ENCODE data around the gene CDC42.

The CDC42 gene

GRCh38 chr1:22132517-22133235 lies 80.2 kb downstream of the CDC42 start:
- no peak for DNase-seq
- Histone ChIP-seq H3K79me1 (ENCODE audit: low read length) (peaks cover 11% of the 10 kb centered on the region), H3K4me2 (ENCODE audit: low read length) (no peak overlapping the region), H4K91ac (ENCODE audit: low read depth, low read length) (no peak overlapping the region), H3K23ac (ENCODE audit: low read length) (no peak overlapping the region), H4K8ac (ENCODE audit: low read depth, low read length) (no peak overlapping the region), H2AK5ac (ENCODE audit: low read length) (no peak overlapping the region), H3K9ac (ENCODE audit: low read length) (no peak overlapping the region), H4K12ac (ENCODE audit: low read depth, low read length) (no peak overlapping the region), H2BK120ac (ENCODE audit: insufficient read depth, low read length, poor library complexity) (no peak overlapping the region), H3K4ac (ENCODE audit: low read depth, low read length) (no peak overlapping the region), H3K9me3 (ENCODE audit: insufficient read depth, low read depth, low read length) (peaks cover 3% of the 10 kb centered on the region), H3K79me2 (ENCODE audit: control insufficient read depth, insufficient read depth, low read length, poor library complexity) (peaks cover 2% of the 10 kb centered on the region), H3K36me3 (ENCODE audit: control insufficient read depth in 1 of 2, insufficient read depth in 2 of 2, low read length in 2 of 2) (peaks cover 6 to 10% of the 10 kb centered on the region in 2 experiments), H2AFZ (ENCODE audit: insufficient read depth, low read length, poor library complexity) (no peak overlapping the region), H3K18ac (ENCODE audit: low read length) (no peak overlapping the region), H3K4me3 (ENCODE audit: low read depth, low read length) (no peak overlapping the region), H3K14ac (ENCODE audit: low read length) (no peak overlapping the region), H3K4me1 (ENCODE audit: control insufficient read depth in 1 of 2, insufficient read depth in 2 of 2, low read length in 2 of 2) (peaks cover 22 to 24% of the 10 kb centered on the region in 2 experiments), H3K27ac (ENCODE audit: low read depth, low read length) (no peak overlapping the region), H2BK5ac (ENCODE audit: low read depth, low read length, poor library complexity) (no peak overlapping the region), H3K27me3 (ENCODE audit: insufficient read depth, low read length) (no peaks in the 10 kb centered on the region), H2BK12ac (ENCODE audit: low read length) (no peak overlapping the region)
- no CpG with 5 or more reads among the region's 15 CpGs for WGBS (ENCODE audit: extremely low coverage, insufficient coverage, insufficient read length)

- Histone ChIP-seq H3K14ac (ENCODE audit: low read length) (peak overlapping the region; percentile 15), H3K4me3 (ENCODE audit: low read depth, low read length) (no peak overlapping the region), H3K18ac (ENCODE audit: low read length) (peak overlapping the region; percentile 16), H3K79me2 (ENCODE audit: control insufficient read depth, insufficient read depth, low read length, poor library complexity) (peaks cover 2% of the 10 kb centered on the region), H2BK12ac (ENCODE audit: low read length) (no peak overlapping the region), H3K9me3 (ENCODE audit: insufficient read depth, low read depth, low read length) (peaks cover 3% of the 10 kb centered on the region), H3K36me3 (ENCODE audit: control insufficient read depth in 1 of 2, insufficient read depth in 2 of 2, low read length in 2 of 2) (peaks cover 6 to 8% of the 10 kb centered on the region in 2 experiments), H4K8ac (ENCODE audit: low read depth, low read length) (no peak overlapping the region), H2AFZ (ENCODE audit: insufficient read depth, low read length, poor library complexity) (no peak overlapping the region), H2AK5ac (ENCODE audit: low read length) (no peak overlapping the region), H3K27me3 (ENCODE audit: insufficient read depth, low read length) (no peaks in the 10 kb centered on the region), H3K79me1 (ENCODE audit: low read length) (peaks cover 12% of the 10 kb centered on the region), H3K4me2 (ENCODE audit: low read length) (no peak overlapping the region), H3K4ac (ENCODE audit: low read depth, low read length) (no peak overlapping the region), H3K23ac (ENCODE audit: low read length) (no peak overlapping the region), H3K27ac (ENCODE audit: low read depth, low read length) (no peak overlapping the region), H4K91ac (ENCODE audit: low read depth, low read length) (no peak overlapping the region), H2BK5ac (ENCODE audit: low read depth, low read length, poor library complexity) (no peak overlapping the region), H3K4me1 (ENCODE audit: control insufficient read depth in 1 of 2, insufficient read depth in 2 of 2, low read length in 2 of 2) (peaks cover 29 to 30% of the 10 kb centered on the region in 2 experiments), H2BK120ac (ENCODE audit: insufficient read depth, low read length, poor library complexity) (no peak overlapping the region), H4K12ac (ENCODE audit: low read depth, low read length) (no peak overlapping the region), H3K9ac (ENCODE audit: low read length) (no peak overlapping the region)
- WGBS (ENCODE audit: extremely low coverage, insufficient coverage, insufficient read length): no CpG with 5 or more reads among the region's 16 CpGs
- DNase-seq: no peak
These were observed 80.9 kb downstream of the CDC42 start for GRCh38 chr1:22133247-22133930.

DNA sequence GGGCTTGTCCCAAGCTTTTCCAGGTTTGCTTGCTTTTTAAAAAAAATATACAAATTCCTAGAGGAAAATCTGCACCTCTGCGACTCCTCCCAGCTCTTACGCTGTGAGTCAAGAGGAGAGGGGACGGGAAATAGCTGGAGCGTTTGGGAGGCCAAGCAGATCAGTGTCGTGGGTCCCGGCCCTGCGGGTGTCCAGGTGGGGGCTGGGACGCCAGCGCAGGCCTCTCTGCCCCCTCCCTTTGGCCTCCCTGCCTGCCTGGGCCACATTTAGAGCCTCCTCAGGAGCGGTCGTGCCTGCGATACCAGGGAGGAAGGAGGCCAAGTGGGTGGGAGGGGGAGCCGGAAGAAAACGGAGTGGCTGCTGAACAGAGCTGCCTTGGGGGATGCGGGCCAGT lies 81.4 kb downstream of the CDC42 start:
- no peak overlapping the region for H3K4ac ChIP-seq (ENCODE audit: low read depth, low read length)
- H3K9ac ChIP-seq (ENCODE audit: low read length): no peak overlapping the region
- peak overlapping the region; percentile 55 for H2AK5ac ChIP-seq (ENCODE audit: low read length)
- H3K4me3 ChIP-seq (ENCODE audit: low read depth, low read length): no peak overlapping the region
- peak overlapping the region; percentile 56 for H3K18ac ChIP-seq (ENCODE audit: low read length)
- peaks cover 6 to 8% of the 10 kb centered on the region in 2 experiments for H3K36me3 ChIP-seq (ENCODE audit: control insufficient read depth in 1 of 2, insufficient read depth in 2 of 2, low read length in 2 of 2)
- peaks cover 12% of the 10 kb centered on the region for H3K79me1 ChIP-seq (ENCODE audit: low read length)
- H4K91ac ChIP-seq (ENCODE audit: low read depth, low read length): no peak overlapping the region
- H3K14ac ChIP-seq (ENCODE audit: low read length): no peak overlapping the region
- H3K23ac ChIP-seq (ENCODE audit: low read length): no peak overlapping the region
- H3K79me2 ChIP-seq (ENCODE audit: control insufficient read depth, insufficient read depth, low read length, poor library complexity): peaks cover 2% of the 10 kb centered on the region
- no peak overlapping the region for H4K8ac ChIP-seq (ENCODE audit: low read depth, low read length)
- no peak overlapping the region for H4K12ac ChIP-seq (ENCODE audit: low read depth, low read length)
- H3K4me2 ChIP-seq (ENCODE audit: low read length): no peak overlapping the region
- no peak overlapping the region for H3K27ac ChIP-seq (ENCODE audit: low read depth, low read length)
- H3K27me3 ChIP-seq (ENCODE audit: insufficient read depth, low read length): no peaks in the 10 kb centered on the region
- peaks cover 3% of the 10 kb centered on the region for H3K9me3 ChIP-seq (ENCODE audit: insufficient read depth, low read depth, low read length)
- no CpG with 5 or more reads among the region's 15 CpGs for WGBS (ENCODE audit: extremely low coverage, insufficient coverage, insufficient read length)
- H2BK12ac ChIP-seq (ENCODE audit: low read length): no peak overlapping the region
- no peak overlapping the region for H2BK5ac ChIP-seq (ENCODE audit: low read depth, low read length, poor library complexity)
- peak overlapping the region; percentile 9 for H2BK120ac ChIP-seq (ENCODE audit: insufficient read depth, low read length, poor library complexity)
- DNase-seq: peak; percentile 39 to 67
- H2AFZ ChIP-seq (ENCODE audit: insufficient read depth, low read length, poor library complexity): no peak overlapping the region
- H3K4me1 ChIP-seq (ENCODE audit: control insufficient read depth in 1 of 2, insufficient read depth in 2 of 2, low read length in 2 of 2): peaks cover 35% of the 10 kb centered on the region in 2 experiments

- peak overlapping the region; percentile 21 for H3K27ac ChIP-seq (ENCODE audit: low read depth, low read length)
- H3K9ac ChIP-seq (ENCODE audit: low read length): no peak overlapping the region
- H2BK12ac ChIP-seq (ENCODE audit: low read length): peak overlapping the region; percentile 59
- H3K14ac ChIP-seq (ENCODE audit: low read length): peak overlapping the region; percentile 40
- H3K4me3 ChIP-seq (ENCODE audit: low read depth, low read length): no peak overlapping the region
- no peaks in the 10 kb centered on the region for H3K27me3 ChIP-seq (ENCODE audit: insufficient read depth, low read length)
- peaks cover 52 to 54% of the 10 kb centered on the region in 2 experiments for H3K4me1 ChIP-seq (ENCODE audit: control insufficient read depth in 1 of 2, insufficient read depth in 2 of 2, low read length in 2 of 2)
- H2AFZ ChIP-seq (ENCODE audit: insufficient read depth, low read length, poor library complexity): no peak overlapping the region
- peaks cover 4% of the 10 kb centered on the region for H3K79me2 ChIP-seq (ENCODE audit: control insufficient read depth, insufficient read depth, low read length, poor library complexity)
- no peak overlapping the region for H3K23ac ChIP-seq (ENCODE audit: low read length)
- no peak overlapping the region for H3K4me2 ChIP-seq (ENCODE audit: low read length)
- H4K12ac ChIP-seq (ENCODE audit: low read depth, low read length): no peak overlapping the region
- H3K4ac ChIP-seq (ENCODE audit: low read depth, low read length): no peak overlapping the region
- no peaks in the 10 kb centered on the region for H3K36me3 ChIP-seq (ENCODE audit: control insufficient read depth in 1 of 2, insufficient read depth in 2 of 2, low read length in 2 of 2)
- no peak for DNase-seq
- peaks cover 15% of the 10 kb centered on the region for H3K79me1 ChIP-seq (ENCODE audit: low read length)
- peak overlapping the region; percentile 19 for H2BK120ac ChIP-seq (ENCODE audit: insufficient read depth, low read length, poor library complexity)
- H4K91ac ChIP-seq (ENCODE audit: low read depth, low read length): no peak overlapping the region
- H4K8ac ChIP-seq (ENCODE audit: low read depth, low read length): peak overlapping the region; percentile 52
- WGBS (ENCODE audit: extremely low coverage, insufficient coverage, insufficient read length): no CpG with 5 or more reads among the region's 16 CpGs
- peak overlapping the region; percentile 35 for H3K18ac ChIP-seq (ENCODE audit: low read length)
- peaks cover 2% of the 10 kb centered on the region for H3K9me3 ChIP-seq (ENCODE audit: insufficient read depth, low read depth, low read length)
- peak overlapping the region; percentile 4 for H2BK5ac ChIP-seq (ENCODE audit: low read depth, low read length, poor library complexity)
- H2AK5ac ChIP-seq (ENCODE audit: low read length): no peak overlapping the region
These were observed 84.7 kb downstream of the CDC42 start for GRCh38 chr1:22137004-22137720.
